Measurements from ENCODE around the gene PLCXD1.
"Not testable (repeated sequence)": the region's sequence is repeated elsewhere in the genome, so short reads cannot be mapped to it uniquely, and the experiment has no call there.

Gene PLCXD1

DNA sequence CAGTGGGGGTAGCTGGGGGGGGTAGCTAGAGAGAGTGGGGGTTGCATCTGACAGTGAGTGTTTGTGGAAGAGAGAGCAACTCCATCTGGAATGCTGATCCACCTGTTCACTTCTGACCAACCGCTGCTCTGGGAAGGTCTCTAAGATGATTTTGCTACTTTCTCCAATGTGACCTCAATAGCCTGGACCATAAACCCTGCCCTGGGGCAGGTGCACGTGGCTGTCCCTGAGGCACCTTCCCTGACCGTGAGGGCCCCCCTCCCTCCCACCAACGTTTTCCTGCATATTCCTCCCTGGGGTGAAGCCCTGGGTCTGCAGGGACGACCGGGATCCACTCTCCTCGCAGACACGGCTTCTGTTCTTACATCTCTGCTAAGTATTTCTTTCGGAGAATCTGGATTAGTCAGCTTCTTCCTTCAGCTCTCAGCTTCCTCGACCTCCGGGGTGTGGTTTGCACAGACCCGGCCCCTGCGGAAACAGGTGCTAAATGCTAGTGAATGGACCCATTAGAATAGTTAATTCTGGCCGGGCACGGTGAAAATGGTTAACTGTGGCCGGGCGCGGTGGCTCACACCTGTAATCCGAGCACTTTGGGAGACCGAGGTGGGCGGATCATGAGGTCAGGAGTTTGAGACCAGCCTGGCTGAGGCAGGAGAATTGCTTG lies 21.4 kb upstream of the PLCXD1 start:
- no peak overlapping the region for H3K4me3 ChIP-seq (ENCODE audit: low read depth, low read length)
- in situ Hi-C loops (cut with HindIII; ENCODE audit: low sequenced_read_pairs), result no loop called here
- TF ChIP-seq, protein P1, sequence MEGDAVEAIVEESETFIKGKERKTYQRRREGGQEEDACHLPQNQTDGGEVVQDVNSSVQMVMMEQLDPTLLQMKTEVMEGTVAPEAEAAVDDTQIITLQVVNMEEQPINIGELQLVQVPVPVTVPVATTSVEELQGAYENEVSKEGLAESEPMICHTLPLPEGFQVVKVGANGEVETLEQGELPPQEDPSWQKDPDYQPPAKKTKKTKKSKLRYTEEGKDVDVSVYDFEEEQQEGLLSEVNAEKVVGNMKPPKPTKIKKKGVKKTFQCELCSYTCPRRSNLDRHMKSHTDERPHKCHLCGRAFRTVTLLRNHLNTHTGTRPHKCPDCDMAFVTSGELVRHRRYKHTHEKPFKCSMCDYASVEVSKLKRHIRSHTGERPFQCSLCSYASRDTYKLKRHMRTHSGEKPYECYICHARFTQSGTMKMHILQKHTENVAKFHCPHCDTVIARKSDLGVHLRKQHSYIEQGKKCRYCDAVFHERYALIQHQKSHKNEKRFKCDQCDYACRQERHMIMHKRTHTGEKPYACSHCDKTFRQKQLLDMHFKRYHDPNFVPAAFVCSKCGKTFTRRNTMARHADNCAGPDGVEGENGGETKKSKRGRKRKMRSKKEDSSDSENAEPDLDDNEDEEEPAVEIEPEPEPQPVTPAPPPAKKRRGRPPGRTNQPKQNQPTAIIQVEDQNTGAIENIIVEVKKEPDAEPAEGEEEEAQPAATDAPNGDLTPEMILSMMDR (IDR thresholded peaks at IDR 0.05; ENCODE audit: low read depth, low read length, missing control alignments), result no peak
- DNase-seq (ENCODE audit: low read depth), result no peak

DNA sequence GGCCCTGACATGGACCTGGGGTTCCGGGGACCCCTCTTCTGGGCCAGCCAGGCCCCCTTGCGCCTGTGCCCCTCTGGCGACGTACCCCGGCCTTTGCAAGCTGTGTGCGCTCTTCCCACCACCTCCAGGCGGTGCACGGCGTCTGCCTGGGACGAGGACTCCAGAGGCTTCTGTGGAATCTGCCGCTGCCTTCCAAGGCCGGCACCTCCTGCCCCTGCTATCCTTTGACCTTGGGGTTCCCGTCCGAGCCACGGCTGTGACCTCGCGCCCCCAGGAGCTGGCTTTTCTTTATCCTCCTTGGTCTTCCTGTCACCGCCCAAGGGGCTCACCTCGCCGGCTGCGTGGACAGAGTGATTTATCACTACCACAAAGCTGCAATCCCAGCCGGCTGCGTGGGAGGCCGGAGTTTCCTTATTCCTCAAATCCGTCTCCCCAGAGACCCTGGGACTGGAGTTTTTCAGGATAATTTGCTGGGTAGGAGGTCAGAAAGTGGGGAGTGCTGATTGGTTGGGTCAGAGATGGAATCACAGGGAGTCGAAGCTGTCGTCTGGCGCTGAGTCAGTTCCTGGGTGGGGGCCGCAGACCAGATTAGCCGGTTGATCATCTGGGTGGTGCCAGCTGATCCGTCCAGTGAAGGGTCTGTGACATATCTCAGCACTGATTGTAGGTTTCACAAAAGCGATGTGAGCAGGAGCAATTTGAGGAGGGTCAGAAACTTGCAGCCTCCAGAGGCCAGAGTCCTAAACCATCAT lies 19.8 kb upstream of the PLCXD1 start:
- TF ChIP-seq, protein P1 (IDR thresholded peaks at IDR 0.05; ENCODE audit: low read depth, low read length, missing control alignments), result no peak
- no peak overlapping the region for H3K4me3 ChIP-seq (ENCODE audit: low read depth, low read length)
- DNase-seq (ENCODE audit: low read depth), result no peak
- in situ Hi-C loops (cut with HindIII; ENCODE audit: low sequenced_read_pairs), result no loop called here

DNA sequence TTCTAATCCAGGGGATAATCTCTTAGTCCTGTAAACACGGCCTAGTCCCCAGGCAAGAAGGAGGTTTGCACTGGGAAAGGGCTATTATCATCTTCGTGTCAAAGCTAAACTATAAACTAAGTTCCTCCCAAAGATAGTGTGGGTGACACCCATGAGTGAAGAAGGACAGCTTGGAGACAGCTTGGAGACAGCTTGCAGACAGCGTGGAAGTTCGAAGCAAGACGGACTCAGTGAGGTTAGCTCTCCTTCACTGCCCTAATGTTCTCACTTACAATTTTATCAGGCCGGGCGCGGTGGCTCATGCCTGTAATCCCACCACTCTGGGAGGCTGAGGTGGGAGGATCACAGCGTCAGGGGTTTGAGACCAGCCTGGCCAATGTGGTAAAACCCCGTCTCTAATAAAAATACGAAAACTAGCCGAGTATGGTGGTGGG lies 19.2 kb upstream of the PLCXD1 start:
- TF ChIP-seq, protein P1 (IDR thresholded peaks at IDR 0.05; ENCODE audit: low read depth, low read length, missing control alignments), result no peak
- H3K4me3 ChIP-seq (ENCODE audit: low read depth, low read length), result no peak overlapping the region
- in situ Hi-C loops (cut with HindIII; ENCODE audit: low sequenced_read_pairs), result no loop called here
- DNase-seq (ENCODE audit: low read depth), result no peak

DNA sequence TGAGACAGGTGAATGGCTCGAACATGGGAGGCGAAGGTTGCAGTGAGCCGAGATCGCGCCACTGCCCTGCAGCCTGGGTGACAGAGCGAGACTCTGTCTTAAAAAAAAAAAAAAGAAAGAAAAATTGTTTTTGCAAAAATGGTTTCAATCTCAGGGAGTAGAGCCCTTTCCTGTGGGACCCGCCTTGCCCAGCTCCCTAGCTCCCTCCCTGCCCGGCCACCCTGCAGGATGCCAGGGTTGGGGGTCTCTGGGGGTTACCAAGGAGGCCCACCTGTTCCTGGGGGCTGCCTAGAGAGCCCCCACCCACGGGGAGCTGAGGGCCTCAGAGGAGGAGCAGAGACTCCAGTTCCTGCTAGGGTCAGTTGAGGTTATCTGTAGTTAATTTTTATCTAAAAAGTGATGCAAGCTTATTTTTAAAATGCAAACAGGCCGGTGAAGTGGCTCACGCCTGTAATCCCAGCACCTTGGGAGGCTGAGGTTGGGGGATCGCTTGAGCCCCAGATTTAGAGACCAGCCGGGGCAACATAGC lies 18.7 kb upstream of the PLCXD1 start:
- no peak for DNase-seq (ENCODE audit: low read depth)
- in situ Hi-C loops (cut with HindIII; ENCODE audit: low sequenced_read_pairs), result no loop called here
- no peak overlapping the region for H3K4me3 ChIP-seq (ENCODE audit: low read depth, low read length)
- TF ChIP-seq, protein P1 (IDR thresholded peaks at IDR 0.05; ENCODE audit: low read depth, low read length, missing control alignments), result no peak

DNA sequence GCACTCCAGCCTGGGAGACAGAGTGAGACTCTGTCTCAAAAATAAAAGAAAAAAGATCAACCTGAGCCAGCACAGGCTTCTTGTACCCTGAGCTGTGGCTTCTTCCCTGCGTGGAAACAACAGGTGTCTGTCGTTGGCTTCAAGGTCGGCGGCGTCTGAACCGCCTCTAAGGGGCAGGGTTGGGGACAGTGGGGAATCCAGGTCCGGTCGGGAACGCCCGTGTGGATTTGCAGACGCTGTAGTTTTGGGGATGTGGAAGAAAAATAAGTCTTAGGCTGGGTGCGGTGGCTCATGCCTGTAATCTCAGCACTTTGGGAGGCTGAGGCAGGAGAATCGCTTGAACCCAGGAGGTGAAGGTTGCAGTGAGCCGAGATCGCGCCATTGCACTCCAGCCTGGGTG lies 17.2 kb upstream of the PLCXD1 start:
- DNase-seq (ENCODE audit: low read depth); H3K4me3 ChIP-seq (ENCODE audit: low read depth, low read length); in situ Hi-C loops (cut with HindIII; ENCODE audit: low sequenced_read_pairs): not testable (repeated sequence)

DNA sequence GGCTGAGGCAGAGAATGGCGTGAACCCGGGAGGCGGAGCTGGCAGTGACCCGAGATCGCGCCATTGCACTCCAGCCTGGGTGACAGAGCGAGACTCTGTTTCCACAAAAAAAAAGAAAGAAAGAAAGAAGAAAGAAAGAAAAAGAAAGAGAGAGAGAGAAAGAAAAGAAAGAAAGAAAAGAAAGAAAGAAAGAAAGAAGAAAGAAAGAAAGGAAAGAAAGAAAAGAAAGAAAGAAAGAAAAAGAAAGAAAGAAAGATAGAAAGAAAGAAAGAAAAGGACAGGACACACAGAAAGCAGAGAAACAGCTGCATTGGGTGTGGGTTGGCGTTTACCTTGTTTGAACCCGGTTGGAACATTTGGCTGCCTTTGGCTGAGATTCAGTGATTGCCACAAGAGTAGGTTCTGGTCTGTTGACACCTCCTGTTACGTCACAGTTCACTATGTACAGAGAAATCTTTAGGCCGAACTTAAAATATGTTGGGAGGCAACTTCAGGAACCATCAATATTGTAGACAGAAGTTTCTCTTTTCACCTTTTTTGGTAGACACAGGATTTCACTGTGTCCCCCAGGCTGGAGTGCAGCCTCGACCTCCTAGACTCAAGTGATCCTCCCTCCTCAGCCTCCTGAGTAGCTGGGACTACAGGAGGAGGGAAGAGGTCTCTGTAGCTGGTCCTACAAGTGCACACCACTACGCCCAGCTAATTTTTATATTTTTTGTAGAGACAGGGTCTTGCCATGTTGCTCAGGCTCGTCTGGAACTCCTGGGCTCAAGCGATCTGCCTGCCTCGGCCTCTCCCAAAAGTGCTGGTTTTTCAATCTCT lies 16.3 kb upstream of the PLCXD1 start:
- DNase-seq (ENCODE audit: low read depth), result no peak
- TF ChIP-seq, protein P1 (IDR thresholded peaks at IDR 0.05; ENCODE audit: low read depth, low read length, missing control alignments), result no peak
- H3K4me3 ChIP-seq (ENCODE audit: low read depth, low read length), result no peak overlapping the region
- in situ Hi-C loops (cut with HindIII; ENCODE audit: low sequenced_read_pairs), result no loop called here

All from astrocyte of the cerebellum (primary cell).